Iris pigment epithelial cell (primary cell): Measurements from ENCODE around the gene TBX6.
A peak's percentile ranks its signal among the peaks of the same experiment; 100 is the strongest.

ENCODE experiments used
- DNase-seq: peaks from one replicate; pipeline ENCODE4 v3.0.0-alpha.2; 2011; ENCODE audit warnings: low read depth

The TBX6 gene

GRCh38 chr16:30086291-30087140, 5.2 kb downstream of the TBX6 start:
- DNase-seq: no peak

- DNase-seq: no peak
These were observed 5.9 kb downstream of the TBX6 start for GRCh38 chr16:30085820-30086219.

- no peak for DNase-seq
These were observed 6.5 kb downstream of the TBX6 start for GRCh38 chr16:30085247-30085646.

GRCh38 chr16:30084816-30085159, 6.9 kb downstream of the TBX6 start:
- DNase-seq: no peak

- DNase-seq: no peak
These were observed 7.5 kb downstream of the TBX6 start for GRCh38 chr16:30084096-30084815.

- DNase-seq: no peak
These were observed 8.3 kb downstream of the TBX6 start for GRCh38 chr16:30083216-30084055.

- no peak for DNase-seq
These were observed 9.1 kb downstream of the TBX6 start for GRCh38 chr16:30082545-30083090.

GRCh38 chr16:30079480-30079879, 12.2 kb downstream of the TBX6 start:
- no peak for DNase-seq

- DNase-seq: no peak
These were observed 13.0 kb downstream of the TBX6 start for GRCh38 chr16:30078744-30079143.

- DNase-seq: no peak
These were observed 14.1 kb downstream of the TBX6 start for GRCh38 chr16:30077656-30078055.

GRCh38 chr16:30076276-30076791, 15.4 kb downstream of the TBX6 start:
- DNase-seq: no peak

GRCh38 chr16:30075503-30076275, 16.0 kb downstream of the TBX6 start, which contains the start of gene PPP4C:
Gene PPP4C (plus strand): TSS chr16:30075994. CDS start chr16:30076378, 384 bp downstream.
- DNase-seq: peak; percentile 89

- DNase-seq: no peak
These were observed 21.2 kb downstream of the TBX6 start for GRCh38 chr16:30070490-30070889.

- DNase-seq: no peak
These were observed 21.9 kb downstream of the TBX6 start for GRCh38 chr16:30069611-30070462.

GRCh38 chr16:30068750-30069610, 22.7 kb downstream of the TBX6 start:
- DNase-seq: no peak

- DNase-seq: no peak
These were observed 23.4 kb downstream of the TBX6 start for GRCh38 chr16:30068333-30068732.

- DNase-seq: no peak
These were observed 24.2 kb downstream of the TBX6 start for GRCh38 chr16:30067584-30067916.

GRCh38 chr16:30066761-30067583, 24.8 kb downstream of the TBX6 start:
- DNase-seq: no peak
